GM23248 (cell line): ENCODE measurements around the gene MASP1. TPM values are rescaled to one million over a fixed set of nuclear protein-coding genes. Genes with fewer than 3 reads are reported as not detected.
"Not testable (repeated sequence)": the region's sequence is repeated elsewhere in the genome, so short reads cannot be mapped to it uniquely, and the experiment has no call there.

Experiments
- DNase-seq: peaks from one replicate; pipeline ENCODE4 v3.0.0-alpha.2; 2015
- H2AFZ ChIP-seq: fragments of 200-600 bp; sonication (generic); 2 replicates; pipeline ENCODE4 v1.6.1; 2016; ENCODE audit warnings: antibody characterized with exemption
- H3F3A ChIP-seq: fragments of 200-600 bp; sonication (generic); 2 replicates; pipeline ENCODE4 v1.6.1; 2016; ENCODE audit warnings: mild to moderate bottlenecking, antibody characterized with exemption, mixed run types; ENCODE audit not compliant: insufficient read depth
- H3K27ac ChIP-seq: fragments of 200-600 bp; sonication (generic); 2 replicates; pipeline ENCODE4 v1.5.1; 2016; ENCODE audit warnings: mild to moderate bottlenecking
- H3K27me3 ChIP-seq: fragments of 200-600 bp; sonication (generic); replicated peaks from 2 replicates; pipeline ENCODE4 v1.6.1; 2016; ENCODE audit warnings: mild to moderate bottlenecking; ENCODE audit not compliant: insufficient read depth
- H3K36me3 ChIP-seq: fragments of 200-600 bp; sonication (generic); 2 replicates; pipeline ENCODE4 v1.6.1; 2016; ENCODE audit warnings: low read depth, mild to moderate bottlenecking
- H3K4me1 ChIP-seq: fragments of 200-600 bp; sonication (generic); 2 replicates; pipeline ENCODE4 v1.6.1; 2016; ENCODE audit warnings: mild to moderate bottlenecking; ENCODE audit not compliant: insufficient read depth
- H3K4me2 ChIP-seq: fragments of 200-600 bp; sonication (generic); one replicate; pipeline ENCODE4 v1.6.1; 2016; ENCODE audit warnings: mild to moderate bottlenecking; ENCODE audit not compliant: unreplicated experiment
- H3K4me3 ChIP-seq: fragments of 200-600 bp; sonication (generic); 2 replicates; pipeline ENCODE4 v1.5.1; 2016; ENCODE audit warnings: mild to moderate bottlenecking
- H3K79me2 ChIP-seq: fragments of 200-600 bp; sonication (generic); 2 replicates; pipeline ENCODE4 v1.6.1; 2016; ENCODE audit warnings: mild to moderate bottlenecking; ENCODE audit not compliant: insufficient read depth
- H3K9ac ChIP-seq: fragments of 200-600 bp; sonication (generic); 2 replicates; pipeline ENCODE4 v1.6.1; 2016; ENCODE audit warnings: mild to moderate bottlenecking
- H3K9me2 ChIP-seq: fragments of 200-600 bp; sonication (generic); 2 replicates; pipeline ENCODE4 v1.6.1; 2016; ENCODE audit warnings: mixed run types, mild to moderate bottlenecking, moderate library complexity; ENCODE audit not compliant: insufficient read depth
- H3K9me3 ChIP-seq: fragments of 200-600 bp; sonication (generic); one replicate; pipeline ENCODE4 v1.6.1; 2017; ENCODE audit warnings: low read depth
- H4K20me1 ChIP-seq: fragments of 200-600 bp; sonication (generic); 2 replicates; pipeline ENCODE4 v1.6.0; 2016; ENCODE audit not compliant: insufficient read depth
- EZH2 ChIP-seq: fragments of 200-600 bp; sonication (generic); IDR thresholded peaks from 2 replicates; pipeline ENCODE4 v1.6.1; 2018; ENCODE audit warnings: antibody characterized with exemption, mild to moderate bottlenecking; ENCODE audit not compliant: insufficient read depth, poor library complexity, severe bottlenecking
- EZH2phosphoT487 ChIP-seq: fragments of 200-600 bp; sonication (generic); IDR thresholded peaks from 2 replicates; pipeline ENCODE4 v1.6.1; 2018; ENCODE audit warnings: antibody characterized with exemption, moderate library complexity, mild to moderate bottlenecking, low read depth; ENCODE audit not compliant: insufficient read depth
- WGBS, 2 experiments: methylation state at CpG; one replicate each; pipeline ENCODE4 v1.1.6; 2015 to 2017; ENCODE audit warnings: low lambda C conversion rate in 2 of 2, low coverage in 1 of 2; ENCODE audit errors: missing lambda C conversion rate in 2 of 2; 5-methylcytosine and 5-hydroxymethylcytosine counted together
- in situ Hi-C: fragments of 300-500 bp; cut with MboI; formaldehyde crosslinking; loops from 2 replicates; pipeline ENCODE4 v1.15.0; 2020
- polyA plus RNA-seq: library from polyadenylated mRNA; unstranded; fragments of >200 nt; fragmentation: Nextera tagmentation; extraction: Ambion mirVana; gene quantifications from 2 replicates; pipeline ENCODE4 v1.2.1, GENCODE V29; 2016
- total RNA-seq: library from RNA; depleted of rRNA; stranded (reverse); fragments of >200 nt; shearing (Covaris generic); gene quantifications from 2 replicates; pipeline ENCODE4 v1.2.3, GENCODE V29; 2014

Gene MASP1
- total and polyA plus RNA-seq, 2 experiments from 2014 or later: 32.8 to 52.3 TPM

DNA sequence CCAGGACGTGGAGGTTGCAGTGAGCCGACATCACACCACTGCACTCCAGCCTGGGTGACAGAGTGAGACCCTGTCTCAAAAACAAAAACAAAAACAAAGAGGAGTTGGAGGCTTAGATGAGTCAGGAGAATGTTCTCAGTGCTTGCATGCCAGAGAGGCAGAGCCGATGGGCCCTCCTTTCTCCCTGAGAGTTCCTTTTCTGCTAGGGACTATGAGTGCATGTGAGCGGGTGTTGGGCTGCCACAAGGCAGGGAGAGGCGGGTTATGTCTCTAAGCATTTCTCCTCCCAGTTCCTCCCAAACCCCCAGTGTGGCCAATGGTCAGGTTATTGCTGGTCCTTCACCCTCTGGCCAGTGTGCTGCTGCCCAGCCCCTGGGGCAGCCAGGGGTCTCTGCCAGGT lies 49.1 kb downstream of the MASP1 start:
- WGBS, 2 experiments: 79 to 84% methylated on average over 5 of the region's 5 CpGs
- no peak overlapping the region for H3K4me2 ChIP-seq
- no peaks in the 10 kb centered on the region for H3K79me2 ChIP-seq
- peak; percentile 50 for DNase-seq
- H3K9ac ChIP-seq: no peak overlapping the region
- no peaks in the 10 kb centered on the region for H4K20me1 ChIP-seq
- in situ Hi-C loops: no loop called here
- no peak overlapping the region for H3K4me3 ChIP-seq
- TF ChIP-seq EZH2phosphoT487: no peak
- TF ChIP-seq EZH2: no peak
- H3K9me2 ChIP-seq: no peaks in the 10 kb centered on the region
- H3F3A ChIP-seq: peaks cover 35% of the 10 kb centered on the region
- no peak overlapping the region for H2AFZ ChIP-seq
- no peak overlapping the region for H3K27ac ChIP-seq
- H3K4me1 ChIP-seq: peaks cover 23% of the 10 kb centered on the region
- no peaks in the 10 kb centered on the region for H3K27me3 ChIP-seq
- H3K36me3 ChIP-seq: no peaks in the 10 kb centered on the region
- H3K9me3 ChIP-seq: no peaks in the 10 kb centered on the region

DNA sequence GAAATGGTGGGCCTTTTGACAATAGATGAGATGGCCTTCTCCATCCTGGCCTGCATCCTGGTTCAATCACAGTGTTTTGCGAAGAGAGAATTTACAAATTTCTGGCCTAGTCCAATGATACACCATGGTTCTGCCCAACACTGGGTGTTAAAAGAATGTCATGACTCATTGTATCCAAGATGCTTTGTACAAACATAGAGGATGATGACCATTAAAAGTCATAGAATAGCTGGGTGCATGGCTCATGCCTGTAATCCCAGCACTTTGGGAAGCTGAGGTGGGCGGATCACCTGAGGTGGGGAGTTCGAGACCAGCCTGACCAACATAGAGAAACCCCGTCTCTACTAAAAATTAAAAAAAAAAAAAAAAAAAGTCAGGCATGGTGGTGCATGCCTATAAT lies 52.7 kb downstream of the MASP1 start:
- peaks cover 19% of the 10 kb centered on the region for H3F3A ChIP-seq
- H3K27ac ChIP-seq, H2AFZ ChIP-seq, H3K79me2 ChIP-seq, H3K9me2 ChIP-seq, H3K9me3 ChIP-seq, H4K20me1 ChIP-seq, H3K9ac ChIP-seq, H3K4me2 ChIP-seq, H3K36me3 ChIP-seq, H3K4me3 ChIP-seq, H3K27me3 ChIP-seq, in situ Hi-C loops: not testable (repeated sequence)
- 91 to 96% methylated on average over 3 to 4 of the region's 4 CpGs for WGBS, 2 experiments
- peak; percentile 78 for DNase-seq
- H3K4me1 ChIP-seq: peaks cover 12% of the 10 kb centered on the region; the same call in 1 of the 2 replicates

DNA sequence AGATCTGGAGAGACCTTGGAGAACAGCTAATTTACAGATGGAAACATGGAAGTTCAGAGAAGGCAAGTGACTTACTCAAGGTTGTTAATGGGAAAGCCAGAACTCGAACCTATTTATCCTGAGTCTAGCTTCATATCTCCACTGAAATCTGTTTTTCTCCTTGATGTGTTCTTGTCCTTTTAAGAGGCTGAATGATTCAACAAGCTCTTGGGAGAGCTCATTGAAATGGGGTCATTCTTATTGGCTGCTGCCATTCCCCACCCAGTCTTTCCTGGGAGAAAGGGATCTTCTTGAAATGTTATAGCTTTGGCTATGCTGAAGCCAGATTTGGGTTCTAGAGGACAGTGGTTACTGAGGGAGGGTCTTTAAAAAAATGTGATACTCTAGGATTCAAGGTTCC lies 53.3 kb downstream of the MASP1 start:
- Histone ChIP-seq H3K4me3 (no peak overlapping the region), H3K27ac (no peak overlapping the region), H3K27me3 (no peaks in the 10 kb centered on the region), H2AFZ (no peak overlapping the region), H3K9ac (no peak overlapping the region), H4K20me1 (no peaks in the 10 kb centered on the region), H3K36me3 (no peaks in the 10 kb centered on the region), H3K4me2 (no peak overlapping the region), H3K4me1 (0 out of 2 replicates have a peak, but pooled peaks cover 6% of the 10 kb centered on the region), H3F3A (peaks cover 13% of the 10 kb centered on the region; the same call in 1 of the 2 replicates), H3K9me2 (no peaks in the 10 kb centered on the region), H3K9me3 (no peaks in the 10 kb centered on the region), H3K79me2 (no peaks in the 10 kb centered on the region)
- no peak for TF ChIP-seq EZH2phosphoT487
- no peak for TF ChIP-seq EZH2
- in situ Hi-C loops: no loop called here
- 100% methylated on average over 1 of the region's 1 CpG for WGBS, 2 experiments
- DNase-seq: no peak

DNA sequence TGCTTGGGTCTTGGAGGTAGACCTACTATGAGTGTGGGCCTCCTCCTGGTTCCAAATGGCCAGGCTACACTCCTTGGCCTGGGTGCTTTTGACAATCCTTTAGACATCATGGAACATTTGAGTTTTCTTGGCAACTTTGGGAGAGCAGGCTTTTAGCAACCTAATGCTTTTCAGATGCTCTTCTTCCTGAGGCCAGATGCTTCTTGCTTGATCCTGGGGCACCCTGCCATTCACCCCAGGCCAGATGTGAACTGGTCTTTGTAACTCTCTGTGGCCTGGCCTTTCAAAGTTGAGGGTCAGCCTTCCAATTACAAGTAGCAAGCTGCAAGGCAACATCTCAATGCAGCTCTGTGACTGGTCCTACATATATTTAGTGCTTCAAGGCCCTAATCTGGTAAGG lies 53.8 kb downstream of the MASP1 start:
- Histone ChIP-seq H3F3A (peaks cover 12% of the 10 kb centered on the region; the same call in 1 of the 2 replicates), H3K36me3 (no peaks in the 10 kb centered on the region), H3K4me1 (0 out of 2 replicates have a peak, but pooled peaks cover 5% of the 10 kb centered on the region), H3K4me3 (no peak overlapping the region), H3K4me2 (no peak overlapping the region), H3K27ac (no peak overlapping the region), H4K20me1 (no peaks in the 10 kb centered on the region), H3K9me2 (no peaks in the 10 kb centered on the region), H3K9me3 (no peaks in the 10 kb centered on the region), H2AFZ (no peak overlapping the region), H3K79me2 (no peaks in the 10 kb centered on the region), H3K27me3 (no peaks in the 10 kb centered on the region), H3K9ac (no peak overlapping the region)
- in situ Hi-C loops: no loop called here
- DNase-seq: peak; percentile 6
- TF ChIP-seq EZH2phosphoT487 (no peak), EZH2 (no peak)

DNA sequence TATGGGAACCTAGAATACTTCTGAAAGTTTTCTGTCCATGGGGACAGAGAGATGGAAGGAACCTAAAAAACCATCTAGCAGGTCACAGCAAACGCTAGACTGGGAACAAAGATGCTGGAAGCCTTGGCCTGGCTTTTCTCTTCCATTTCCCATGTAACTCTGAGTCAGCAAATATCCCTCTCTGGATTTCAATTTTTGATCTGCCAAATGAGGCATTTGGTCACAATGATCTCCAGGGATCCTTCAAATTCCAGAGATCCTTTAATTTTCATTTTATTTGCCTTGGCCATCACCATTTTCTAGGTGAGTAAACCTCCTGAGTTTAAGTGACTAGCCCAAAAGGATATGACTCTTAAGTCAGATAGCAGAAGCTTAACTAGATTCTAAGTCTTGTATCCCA lies 54.6 kb downstream of the MASP1 start:
- no peak overlapping the region for H3K27ac ChIP-seq
- H4K20me1 ChIP-seq: no peaks in the 10 kb centered on the region
- H3K4me2 ChIP-seq: no peak overlapping the region
- no peaks in the 10 kb centered on the region for H3K27me3 ChIP-seq
- no peak overlapping the region for H3K4me3 ChIP-seq
- no peak overlapping the region for H2AFZ ChIP-seq
- DNase-seq: no peak
- no peaks in the 10 kb centered on the region for H3K9me3 ChIP-seq
- H3K9me2 ChIP-seq: no peaks in the 10 kb centered on the region
- TF ChIP-seq EZH2 (no peak), EZH2phosphoT487 (no peak)
- H3K79me2 ChIP-seq: no peaks in the 10 kb centered on the region
- H3K4me1 ChIP-seq: 0 out of 2 replicates have a peak, but pooled peaks cover 5% of the 10 kb centered on the region
- H3K9ac ChIP-seq: no peak overlapping the region
- WGBS, 2 experiments: 100% methylated on average over 1 of the region's 1 CpG
- H3K36me3 ChIP-seq: no peaks in the 10 kb centered on the region
- peaks cover 12% of the 10 kb centered on the region; the same call in 1 of the 2 replicates for H3F3A ChIP-seq
- in situ Hi-C loops: no loop called here
